Mesangial cell (primary cell): ENCODE measurements around the gene QRICH2. TPM values are rescaled to one million over a fixed set of nuclear protein-coding genes. Genes with fewer than 3 reads are reported as not detected.

Experiments used
- total RNA-seq: library from RNA; depleted of rRNA; stranded (reverse); fragments of >200 nt; gene quantifications from 2 replicates; pipeline ENCODE4 v1.2.3, GENCODE V29; 2015

Gene QRICH2
- total RNA-seq = 1.6 and 1.9 TPM in 2 replicates

DNA sequence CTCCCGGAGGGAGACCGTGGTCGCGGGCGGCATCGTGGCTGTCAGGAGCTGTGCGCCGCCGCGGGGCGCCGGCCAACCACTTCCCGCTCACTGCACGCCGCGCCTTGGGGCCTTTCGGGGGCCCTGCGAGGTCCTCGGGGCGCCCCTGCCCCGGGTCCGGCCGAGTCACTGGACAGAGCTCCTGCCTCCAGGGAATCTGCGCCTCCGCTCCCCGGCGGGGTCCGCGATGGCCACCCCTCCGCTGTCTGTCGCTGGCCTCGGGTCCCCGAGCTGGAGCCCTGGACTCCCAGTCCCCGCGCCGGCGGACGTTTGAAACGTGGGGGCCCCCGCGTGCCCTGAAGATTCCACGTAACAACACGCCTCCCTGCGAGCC is at the start of gene QRICH2:
TSS of gene QRICH2 (minus strand) at position 311 of the 373 bp plus-strand sequence. CDS start at position 33, 278 bp downstream.

GRCh38 chr17:76353599-76354316 is 45.7 kb upstream of the QRICH2 start, which contains the start of gene PRPSAP1:
PRPSAP1 (minus strand) TSS chr17:76353916; CDS start chr17:76353703, 213 bp downstream.

GRCh38 chr17:76264755-76265623 is 43.1 kb downstream of the QRICH2 start, which contains the start of gene UBALD2:
UBALD2 (plus strand) TSS chr17:76265348; CDS start chr17:76265506, 158 bp downstream.

DNA sequence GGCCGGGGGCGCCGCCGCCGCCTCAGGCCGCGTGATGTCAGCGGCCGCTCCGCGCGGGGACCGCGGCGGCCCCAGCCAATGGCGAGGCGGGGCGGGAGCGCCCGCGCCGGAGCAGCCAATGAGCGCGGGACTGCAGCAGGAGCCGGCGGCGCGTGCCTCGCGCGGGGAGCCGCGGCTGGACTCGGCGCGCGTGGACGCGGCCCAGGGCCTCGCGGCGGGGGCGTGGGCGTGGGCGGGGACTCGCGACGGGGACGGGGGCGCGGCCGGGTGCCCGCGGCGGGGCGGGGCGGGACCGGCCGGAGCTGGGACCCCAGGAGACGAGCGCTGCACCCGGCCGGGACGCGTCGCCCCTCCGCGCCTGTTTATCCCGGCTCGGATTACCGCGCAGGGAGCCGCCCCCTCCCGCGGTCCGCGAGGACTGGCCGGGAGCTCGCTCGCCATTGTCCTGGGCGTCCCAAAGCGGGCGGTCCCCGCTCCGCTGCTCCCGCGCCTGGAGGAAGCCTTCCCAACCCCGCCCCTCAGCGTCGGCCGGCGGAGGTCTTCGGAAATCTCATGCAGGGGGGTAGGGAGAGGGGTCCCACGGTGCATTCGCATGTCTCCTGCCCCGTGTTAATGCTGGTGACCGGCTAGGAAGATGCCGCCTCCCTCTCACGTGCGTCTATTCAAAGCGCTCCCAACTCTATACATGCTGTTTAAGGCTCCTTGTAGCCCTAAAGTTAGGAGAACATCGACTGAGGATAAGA is 67.4 kb downstream of the QRICH2 start, which contains the start of gene RNF157:
TSS of gene RNF157 (minus strand) at position 33 of the 743 bp plus-strand sequence. CDS start 253 bp downstream, outside the sequence.

Other genes with a start within 250 kb of the QRICH2 start
- 33.8 and 41.1 TPM in 2 replicates for gene SRP68, start 235.8 kb downstream of the QRICH2 start, total RNA-seq
- gene GALR2, start 233.5 kb downstream of the QRICH2 start, total RNA-seq = 0.16 and 1.3 TPM in 2 replicates
- not detected in 2 replicates for gene ZACN, start 229.1 kb downstream of the QRICH2 start, total RNA-seq
- 64.9 and 77.6 TPM in 2 replicates for gene EXOC7, start 204.5 kb downstream of the QRICH2 start, total RNA-seq
- 0.81 and 5.8 TPM in 2 replicates for gene FOXJ1, start 167.0 kb downstream of the QRICH2 start, total RNA-seq
- 2.4 and 4.9 TPM in 2 replicates for gene RNF157, start 67.8 kb downstream of the QRICH2 start, total RNA-seq
- gene UBALD2, start 42.9 kb downstream of the QRICH2 start, total RNA-seq = 16.5 and 35.5 TPM in 2 replicates
- gene PRPSAP1, start 45.6 kb upstream of the QRICH2 start, total RNA-seq = 43.7 and 53.9 TPM in 2 replicates
- 24.1 and 96.6 TPM in 2 replicates for gene SPHK1, start 76.3 kb upstream of the QRICH2 start, total RNA-seq
- gene UBE2O, start 144.9 kb upstream of the QRICH2 start, total RNA-seq = 14.5 and 21.2 TPM in 2 replicates
- 0.25 TPM in 1 of 2 replicates, not detected in the other for gene AANAT, start 159.3 kb upstream of the QRICH2 start, total RNA-seq
- gene RHBDF2, start 193.1 kb upstream of the QRICH2 start, total RNA-seq = 59.3 and 64.5 TPM in 2 replicates
- gene CYGB, start 229.4 kb upstream of the QRICH2 start, total RNA-seq = 2.8 and 5.3 TPM in 2 replicates
- 0.33 and 0.38 TPM in 2 replicates for gene PRCD, start 231.8 kb upstream of the QRICH2 start, total RNA-seq